ENCODE results near the gene C1QTNF8.

GRCh38 chr16:1094601-1095449 is 1.2 kb downstream of the C1QTNF8 start:
- no peak for TF ChIP-seq CTCF (conservative IDR thresholded peaks at IDR 0.05; ENCODE audit: low read depth, low read length)
- TF ChIP-seq EZH2 (IDR thresholded peaks at IDR 0.05; ENCODE audit: low read length, unreplicated experiment), result no peak
- no peak for TF ChIP-seq EZH2phosphoT487 (IDR thresholded peaks at IDR 0.05; ENCODE audit: borderline replicate concordance, low read length)
